HG02588 (cell line): Measurements from ENCODE around the gene PRAF2.

ENCODE experiments used
- ATAC-seq: cut with Tn5 transposase; IDR thresholded peaks from one replicate; pipeline ENCODE4 v1.9.1; 2021; ENCODE audit warnings: mild to moderate bottlenecking, moderate library complexity; ENCODE audit not compliant: unreplicated experiment

Gene PRAF2

DNA sequence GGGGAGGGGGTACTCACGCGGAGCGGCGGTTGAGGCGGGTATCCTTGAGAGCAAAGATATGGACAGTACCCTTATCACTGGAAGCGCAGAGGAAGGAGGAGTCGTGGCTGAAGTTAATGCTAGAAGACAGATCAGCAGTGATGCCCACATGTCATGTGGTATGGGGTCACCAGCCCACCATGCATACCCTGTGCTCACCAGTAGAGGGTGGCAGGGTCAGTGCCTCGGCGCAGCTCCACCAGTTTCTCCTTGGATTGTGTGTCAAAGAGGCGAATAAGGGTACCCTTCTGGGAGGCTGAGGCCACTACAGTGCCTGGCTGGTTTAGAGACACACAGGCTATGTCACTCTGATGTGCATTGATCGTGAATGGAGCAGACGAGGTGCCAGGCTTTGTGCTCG lies 1.5 kb upstream of the PRAF2 start:
- no peak for ATAC-seq

DNA sequence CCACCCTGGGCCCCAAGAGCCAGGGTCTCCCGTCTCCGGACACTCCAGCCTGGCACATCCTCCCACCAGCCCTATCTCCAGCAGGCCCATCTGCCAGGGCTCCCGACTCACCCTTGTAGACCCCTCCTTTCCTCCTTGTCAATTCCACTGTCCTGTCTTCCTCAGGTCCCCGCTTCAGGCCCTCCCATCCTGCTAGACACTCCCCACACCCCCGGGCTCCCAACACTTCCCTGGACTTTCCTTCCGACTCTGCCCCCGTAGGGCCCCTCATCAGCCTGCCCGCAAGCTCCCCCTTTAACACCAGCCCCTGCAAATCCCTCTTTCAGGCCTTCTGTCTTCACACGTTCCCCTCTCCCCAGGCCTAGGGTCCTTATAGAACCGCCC lies 1.1 kb downstream of the PRAF2 start:
- no peak for ATAC-seq

DNA sequence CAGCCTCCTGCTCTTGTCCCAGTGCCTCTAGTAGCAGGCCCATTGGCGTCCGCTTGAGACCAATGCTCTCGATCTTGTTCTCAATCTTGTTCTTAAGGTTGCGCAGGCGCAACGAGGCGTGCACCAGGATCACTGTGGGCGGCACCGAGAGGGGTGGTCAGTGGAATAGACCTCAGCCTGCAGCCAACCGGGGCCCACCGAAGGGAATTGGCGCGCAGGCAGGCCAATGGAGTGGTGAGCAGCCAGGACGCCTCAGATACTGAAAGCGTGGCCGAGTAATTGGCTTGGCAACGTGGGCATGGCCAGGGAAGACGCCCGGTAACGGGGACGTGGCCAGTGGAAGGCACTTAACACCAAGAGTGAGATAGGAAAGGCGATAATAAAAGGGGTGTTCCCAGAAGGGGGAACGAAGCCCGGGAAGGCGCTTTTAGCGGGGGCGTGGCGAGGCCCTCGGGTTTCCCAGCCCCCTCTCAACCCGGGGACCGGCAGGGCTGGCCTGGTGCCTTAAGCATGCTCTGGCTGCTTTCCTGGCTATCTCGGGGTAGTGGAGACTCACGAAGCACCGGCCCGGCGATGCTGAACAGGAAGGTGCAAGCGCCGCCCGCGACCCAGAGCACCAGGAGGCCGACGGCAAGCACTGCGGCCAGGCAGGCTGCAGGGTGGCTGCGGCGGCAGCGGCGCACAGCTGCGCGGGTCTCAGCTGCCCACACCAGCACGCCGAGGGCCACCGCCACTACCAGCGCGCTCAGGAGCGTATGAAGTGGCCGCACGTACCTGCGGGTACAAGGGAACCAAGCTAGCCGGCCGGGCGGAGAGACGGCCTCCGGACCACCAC lies 1.7 kb downstream of the PRAF2 start:
- no peak for ATAC-seq

DNA sequence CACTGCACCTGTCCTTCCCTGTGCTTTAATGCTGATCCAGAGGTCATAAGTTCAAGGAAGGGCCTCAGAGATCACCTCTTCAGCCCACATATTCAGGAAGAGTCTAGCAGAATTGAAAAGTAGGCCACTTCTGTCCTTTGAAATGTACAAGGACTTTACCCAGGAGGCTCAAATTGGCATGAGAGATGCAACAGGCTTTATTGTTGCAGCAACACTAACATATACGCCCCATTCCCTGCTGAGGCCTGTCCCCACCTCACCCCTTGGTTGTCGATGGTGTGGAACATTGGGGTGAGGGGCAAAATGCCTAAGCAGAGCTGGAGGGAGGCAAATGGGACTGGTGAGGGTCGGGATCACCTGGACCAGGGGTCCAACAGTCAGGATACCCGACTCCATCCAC lies 2.8 kb downstream of the PRAF2 start:
- ATAC-seq, result no peak

DNA sequence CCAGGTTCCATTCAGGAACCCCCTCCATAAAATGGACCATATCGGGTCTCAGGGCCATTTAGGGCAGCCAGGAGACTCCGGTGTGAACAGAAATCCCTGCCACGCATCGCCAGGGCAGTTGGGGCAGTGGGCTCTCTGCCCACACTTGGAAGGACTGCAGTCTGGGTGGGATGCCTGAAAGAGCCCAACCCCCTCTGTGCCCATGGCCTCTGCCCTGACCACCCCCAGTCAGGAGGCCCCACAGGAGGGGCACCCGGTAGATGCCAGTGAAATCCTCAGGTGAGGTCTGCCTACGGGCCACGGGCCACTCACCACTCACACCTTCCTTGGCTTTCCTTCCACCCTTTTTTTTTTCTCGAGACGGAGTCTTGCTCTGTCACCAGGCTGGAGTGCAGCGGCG lies 4.8 kb downstream of the PRAF2 start:
- ATAC-seq, result no peak

DNA sequence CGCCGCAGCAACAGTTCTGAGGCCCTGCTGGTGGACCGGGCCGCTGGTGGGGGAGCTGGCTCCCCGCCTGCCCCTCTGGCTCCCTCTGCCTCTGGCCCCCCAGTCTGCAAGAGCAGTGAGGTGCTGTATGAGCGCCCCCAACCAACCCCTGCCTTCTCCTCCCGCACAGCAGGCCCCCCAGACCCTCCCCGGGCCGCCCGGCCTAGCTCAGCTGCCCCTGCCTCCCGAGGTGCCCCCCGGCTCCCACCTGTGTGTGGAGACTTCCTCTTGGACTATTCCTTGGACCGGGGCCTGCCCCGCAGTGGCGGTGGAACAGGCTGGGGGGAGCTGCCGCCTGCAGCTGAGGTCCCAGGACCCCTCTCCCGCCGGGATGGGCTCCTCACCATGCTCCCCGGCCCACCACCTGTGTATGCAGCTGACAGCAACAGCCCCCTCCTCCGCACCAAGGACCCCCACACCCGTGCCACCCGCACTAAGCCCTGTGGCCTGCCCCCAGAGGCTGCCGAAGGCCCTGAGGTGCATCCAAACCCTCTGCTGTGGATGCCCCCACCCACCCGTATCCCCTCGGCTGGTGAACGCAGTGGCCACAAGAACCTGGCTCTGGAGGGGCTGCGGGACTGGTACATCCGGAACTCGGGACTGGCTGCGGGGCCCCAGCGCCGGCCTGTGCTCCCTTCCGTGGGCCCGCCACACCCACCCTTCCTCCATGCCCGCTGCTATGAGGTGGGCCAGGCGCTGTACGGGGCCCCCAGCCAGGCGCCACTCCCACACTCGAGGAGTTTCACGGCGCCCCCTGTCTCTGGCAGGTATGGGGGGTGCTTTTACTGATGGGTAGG lies 6.3 kb downstream of the PRAF2 start:
- ATAC-seq, result no peak

DNA sequence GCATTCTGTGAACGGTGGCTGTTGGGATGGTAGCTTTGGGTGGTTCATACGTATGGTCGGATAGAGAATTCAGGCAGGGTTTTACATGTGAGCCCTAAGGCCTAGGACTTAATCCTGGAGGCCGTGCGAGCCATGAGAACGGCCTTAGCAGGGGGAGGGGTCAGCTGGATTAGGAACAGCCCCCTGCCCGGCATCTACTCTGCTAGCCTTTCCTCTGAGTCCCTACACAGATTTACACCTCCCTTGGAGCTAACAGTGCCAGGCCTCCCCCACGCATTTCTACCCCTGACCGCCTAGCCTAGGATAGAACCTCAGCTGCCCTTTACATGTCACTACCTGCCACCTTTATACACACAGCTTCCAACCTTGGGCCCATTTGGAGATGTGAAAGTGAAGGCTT lies 7.1 kb downstream of the PRAF2 start:
- ATAC-seq, result no peak

DNA sequence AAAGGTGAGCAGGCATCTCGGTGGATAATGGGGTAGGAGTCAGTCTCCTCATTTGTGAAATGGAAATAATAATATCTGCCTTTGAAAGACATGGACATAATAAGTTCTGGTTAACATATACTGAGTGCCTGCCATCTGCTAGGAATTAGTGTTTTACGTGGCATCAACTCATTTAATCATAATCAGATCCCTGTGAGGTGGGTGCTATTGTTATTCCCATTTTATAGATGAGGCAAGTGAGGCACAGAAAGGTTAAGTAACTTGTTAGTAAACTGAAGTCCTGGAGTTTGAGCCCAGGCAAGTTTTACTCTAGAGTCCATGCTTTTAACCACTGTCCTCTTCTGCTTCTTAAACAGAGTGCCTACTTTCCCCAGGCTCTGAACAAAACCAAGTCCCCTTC lies 7.5 kb downstream of the PRAF2 start:
- no peak for ATAC-seq

DNA sequence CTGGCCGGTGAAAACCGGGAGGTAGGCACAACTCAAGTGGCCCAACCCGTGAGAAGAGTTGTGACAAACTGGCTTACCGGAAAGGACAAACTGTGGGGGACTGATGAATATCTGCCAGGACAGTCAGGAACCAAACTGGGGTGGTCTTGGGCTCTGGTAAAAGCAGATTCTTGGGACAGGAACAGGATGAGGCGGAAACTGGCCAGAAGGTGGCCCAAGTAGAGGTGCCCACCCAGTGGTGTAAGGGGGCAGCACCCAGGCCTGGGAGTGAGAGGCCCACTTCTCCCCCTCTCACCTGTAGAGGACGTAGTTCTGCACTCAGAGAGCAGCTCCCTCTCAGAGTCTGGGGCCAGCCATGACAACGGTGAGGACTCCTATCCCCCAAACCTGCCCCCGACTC lies 9.1 kb downstream of the PRAF2 start:
- no peak for ATAC-seq

DNA sequence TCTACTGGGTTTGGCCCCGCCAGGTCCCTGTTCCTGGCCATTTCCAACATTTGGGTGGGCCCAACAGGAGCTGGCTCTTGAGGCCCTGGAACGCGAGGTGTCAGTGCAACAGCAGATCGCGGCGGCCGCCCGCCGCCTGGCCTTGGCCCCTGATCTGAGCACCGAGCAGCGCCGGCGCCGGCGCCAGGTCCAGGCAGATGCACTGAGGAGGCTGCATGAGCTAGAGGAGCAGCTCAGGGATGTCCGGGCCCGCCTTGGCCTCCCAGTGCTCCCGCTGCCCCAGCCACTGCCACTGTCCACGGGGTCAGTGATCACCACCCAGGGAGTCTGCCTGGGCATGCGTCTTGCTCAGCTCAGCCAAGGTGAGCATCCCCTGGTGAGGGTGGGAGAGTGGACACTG lies 9.5 kb downstream of the PRAF2 start:
- no peak for ATAC-seq

DNA sequence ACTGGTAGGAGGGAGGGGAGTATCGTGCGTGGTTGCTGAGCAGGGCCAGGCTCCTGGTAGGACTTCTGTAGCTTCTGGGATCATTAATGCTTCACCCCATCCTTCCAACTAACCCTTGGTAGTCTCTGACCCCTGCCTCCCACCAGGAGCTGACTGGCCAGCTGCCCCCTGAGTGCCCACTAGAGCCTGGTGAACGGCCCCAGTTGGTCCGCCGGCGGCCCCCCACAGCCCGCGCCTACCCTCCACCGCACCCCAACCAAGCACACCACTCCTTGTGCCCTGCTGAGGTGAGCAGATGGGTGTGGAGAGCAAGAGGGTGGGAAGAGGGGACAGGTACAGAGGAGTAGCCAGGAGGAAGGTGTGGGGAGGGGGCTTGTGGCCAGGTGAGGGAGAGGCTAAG lies 10.1 kb downstream of the PRAF2 start:
- ATAC-seq, result no peak

DNA sequence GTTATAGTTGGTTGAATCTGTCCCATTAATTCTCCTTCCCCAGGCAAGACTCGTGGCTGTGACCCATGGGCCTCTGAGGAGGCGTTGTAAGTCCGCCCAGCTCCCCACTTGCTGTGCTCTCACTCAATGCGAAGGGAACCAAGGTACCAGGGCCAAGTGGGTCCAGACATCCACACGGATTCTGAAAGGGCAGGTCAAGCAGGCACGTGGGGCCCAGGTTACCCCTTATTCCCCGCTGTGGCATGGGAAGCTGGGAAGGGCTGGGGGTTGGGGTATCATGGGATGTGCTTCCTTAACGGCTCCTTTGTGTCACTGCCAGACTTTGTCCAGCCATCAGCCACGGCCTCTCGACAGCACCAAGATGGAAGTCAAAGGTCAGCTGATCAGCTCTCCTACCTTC lies 11.9 kb downstream of the PRAF2 start:
- no peak for ATAC-seq

DNA sequence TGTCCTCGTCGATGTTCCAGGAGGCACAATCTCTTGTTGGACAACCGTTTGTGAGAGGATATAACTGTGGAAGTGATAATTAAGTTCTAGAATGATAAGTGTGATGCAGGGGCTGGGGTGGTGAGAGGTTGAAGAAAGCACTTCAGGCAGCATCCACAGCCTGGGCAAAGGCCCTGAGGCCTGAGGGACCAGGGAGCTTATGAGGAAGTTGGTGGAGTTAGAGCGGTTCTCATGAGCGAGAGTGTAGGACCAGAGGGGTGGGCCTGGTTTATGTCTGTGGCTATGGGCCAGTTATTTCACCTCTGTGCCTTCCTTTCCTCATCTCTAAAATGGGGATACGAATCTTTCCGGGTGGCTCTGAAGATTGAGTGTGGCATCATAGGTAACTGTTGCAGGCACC lies 12.3 kb downstream of the PRAF2 start:
- no peak for ATAC-seq

DNA sequence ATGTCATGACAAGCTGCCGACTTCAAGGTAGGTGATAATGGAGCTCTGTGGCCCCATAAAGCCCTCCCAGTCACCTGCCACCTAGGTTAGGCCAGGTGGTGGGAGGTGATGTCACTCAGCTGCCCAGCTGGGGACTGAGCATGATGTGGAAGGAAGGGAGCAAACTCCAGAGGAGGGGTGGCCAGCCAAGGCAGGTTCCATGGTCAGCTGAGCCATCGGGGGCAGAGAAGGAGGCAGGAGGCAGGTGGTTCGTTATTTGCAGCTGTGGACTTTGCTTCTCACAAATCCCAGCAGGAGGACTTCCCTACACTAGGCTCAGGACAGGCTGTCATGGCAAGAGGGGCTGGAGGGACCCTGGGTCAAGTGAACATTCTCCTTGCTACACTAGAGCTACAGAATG lies 12.9 kb downstream of the PRAF2 start:
- ATAC-seq, result no peak

DNA sequence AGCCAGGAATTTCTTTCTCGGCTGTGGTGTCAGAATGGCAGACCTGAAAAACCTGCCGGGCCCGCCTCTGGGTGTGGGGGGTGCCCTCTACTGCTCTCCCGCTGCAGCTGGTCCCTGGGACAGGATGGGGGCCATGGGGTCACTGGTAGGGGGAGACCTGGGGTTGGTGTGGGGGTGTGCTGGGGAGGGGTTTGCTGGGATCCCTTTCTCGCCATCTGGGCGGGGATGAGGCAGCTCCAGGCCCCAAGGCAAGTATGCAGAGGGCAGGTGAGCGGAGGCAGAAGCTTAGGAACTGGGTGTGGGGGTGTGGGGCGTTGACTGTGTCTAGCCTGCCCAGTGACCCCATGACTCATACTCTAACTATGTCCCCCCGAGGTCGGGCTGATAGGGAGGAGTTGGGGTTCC lies 14.1 kb downstream of the PRAF2 start:
- ATAC-seq, result no peak

DNA sequence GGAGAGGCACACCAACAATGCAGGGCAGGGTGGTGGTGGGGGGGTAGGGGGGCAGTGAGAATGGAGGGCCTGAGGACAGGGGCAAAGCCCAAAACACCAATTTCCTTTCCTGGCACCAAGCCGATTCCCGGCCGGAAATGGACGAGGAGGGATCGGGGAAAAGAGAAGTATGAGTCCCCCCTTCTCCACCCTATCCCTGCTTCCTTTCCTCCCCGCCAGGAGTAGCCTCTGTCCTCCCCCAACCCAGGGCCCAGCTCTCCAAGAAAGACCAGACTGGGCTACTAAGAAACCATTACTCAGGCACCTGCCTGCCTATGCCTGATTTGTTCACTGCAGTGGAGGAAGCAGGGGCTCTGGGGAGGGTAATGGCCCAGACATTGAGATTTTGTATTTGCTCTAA lies 14.6 kb downstream of the PRAF2 start:
- no peak for ATAC-seq

DNA sequence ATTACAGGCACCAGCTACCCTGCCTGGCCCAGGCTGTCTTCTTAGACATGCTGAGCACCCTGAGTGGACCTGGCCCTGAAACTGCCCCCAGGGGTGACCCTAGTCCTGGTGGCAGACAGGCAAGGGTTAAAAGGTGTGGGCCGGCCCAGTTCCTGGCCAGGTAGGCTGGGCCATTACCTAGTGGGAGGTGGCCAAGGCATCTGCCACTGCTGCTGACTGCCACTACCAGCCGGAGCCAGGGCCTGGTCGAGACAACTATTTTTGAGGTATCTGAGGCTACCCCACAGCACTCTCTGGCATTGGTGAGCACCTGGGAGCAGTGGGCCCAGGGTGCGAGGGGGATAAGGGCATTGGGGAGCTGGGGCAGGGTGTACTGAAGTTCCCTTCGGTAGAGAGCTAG lies 15.0 kb downstream of the PRAF2 start, which contains the start of gene CCDC120:
Gene CCDC120, plus strand, starts transcription at position 206 of the 400 bp plus-strand sequence. CDS start 3,043 bp downstream, outside the sequence.
- ATAC-seq, result no peak

DNA sequence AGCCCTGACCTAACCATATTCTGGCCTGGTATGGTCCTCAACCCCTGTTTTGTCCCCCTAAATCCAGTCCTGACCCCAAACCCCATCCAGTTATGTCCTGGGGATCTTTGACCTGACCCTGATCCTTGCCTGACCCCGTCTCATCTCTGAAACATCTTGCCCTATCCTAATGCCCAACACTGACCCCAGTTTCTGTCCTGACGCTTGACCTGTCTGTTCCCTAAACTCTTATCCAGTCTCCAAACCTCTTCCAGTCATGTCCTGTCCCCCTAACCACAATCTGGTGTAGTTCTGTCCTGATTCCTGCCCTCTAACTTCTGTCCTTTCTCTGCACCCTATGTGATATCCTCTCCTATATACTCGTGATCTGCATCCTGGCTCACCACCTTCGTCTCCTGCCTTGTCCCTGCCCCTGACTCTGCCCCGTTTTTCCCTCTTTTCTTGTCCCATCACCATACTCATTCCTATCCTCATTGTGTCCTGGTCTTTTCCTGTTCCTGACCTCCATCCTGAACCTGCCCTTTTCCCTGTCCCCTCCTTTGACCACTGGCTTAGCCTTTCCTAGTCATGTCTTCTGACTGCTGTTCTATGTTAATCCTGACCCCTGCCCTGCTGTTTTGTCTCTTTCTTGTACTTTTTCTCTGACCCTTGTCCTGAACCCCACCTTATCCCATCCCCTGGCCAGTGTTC lies 19.6 kb downstream of the PRAF2 start:
- no peak for ATAC-seq

DNA sequence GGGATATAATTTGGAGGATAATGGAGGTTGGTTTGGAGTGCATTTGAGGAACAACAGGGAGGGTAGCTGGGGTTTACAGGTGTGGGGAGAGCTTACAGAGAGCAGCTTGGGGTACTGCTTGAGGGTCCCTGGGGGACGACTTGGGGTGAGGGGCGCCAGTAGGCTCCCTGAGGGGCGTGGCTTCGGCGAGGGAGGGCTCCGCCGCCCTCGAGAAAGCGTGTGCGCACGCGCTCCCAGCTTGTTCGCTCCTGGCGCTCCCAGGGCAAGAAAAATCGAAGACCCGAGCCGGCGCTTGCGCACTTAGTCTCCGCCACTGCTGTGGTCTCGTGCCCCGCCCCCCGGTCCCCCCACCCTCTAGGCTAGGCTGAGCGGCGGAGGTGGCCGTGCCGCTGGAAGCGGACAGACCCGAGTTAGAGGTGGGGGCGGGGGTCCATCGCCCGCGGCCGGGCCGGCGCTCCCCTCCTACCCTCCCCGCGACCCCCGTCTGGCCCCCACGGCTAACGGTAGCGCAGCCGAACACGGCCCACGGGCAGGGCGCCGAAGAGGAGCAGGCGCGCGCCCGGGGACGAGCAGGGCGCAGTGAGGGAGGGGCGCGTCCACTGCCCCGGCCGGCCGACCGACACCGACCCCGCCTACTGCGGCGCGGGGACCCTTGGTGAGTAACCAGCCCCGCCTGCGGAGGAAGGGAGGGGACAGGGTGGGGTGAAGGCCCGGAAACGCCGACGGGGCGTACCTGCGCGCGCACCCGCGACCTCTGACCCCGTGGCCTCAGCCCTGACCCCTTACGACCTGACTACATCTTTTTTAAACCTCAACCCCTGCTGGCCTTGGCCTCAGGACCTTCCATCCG lies 20.4 kb downstream of the PRAF2 start:
- ATAC-seq, result peak; percentile 55

DNA sequence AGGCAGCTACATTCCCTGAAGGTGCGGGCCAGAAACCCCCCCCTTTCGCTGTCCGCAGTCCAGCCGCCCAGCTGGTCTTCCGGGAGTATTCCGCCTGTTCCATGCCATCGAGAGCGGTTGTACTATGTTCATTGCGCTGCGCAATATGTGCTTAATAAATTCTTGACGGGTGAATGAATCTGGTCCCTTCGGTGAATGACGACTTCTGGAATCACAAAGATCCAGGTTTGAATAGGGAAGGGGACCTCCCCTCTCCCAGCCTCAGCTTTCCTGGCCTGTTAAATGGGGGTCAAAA lies 29.9 kb downstream of the PRAF2 start:
- no peak for ATAC-seq
